Fibroblast of lung (primary cell): ENCODE measurements around the gene TMEM203. TPM values are rescaled to one million over a fixed set of nuclear protein-coding genes. Genes with fewer than 3 reads are reported as not detected.

Source experiments
- DNase-seq, 2 donors: peaks; one replicate each; pipeline versions ENCODE4 v3.0.0 to v3.0.0-alpha.2; 2010; ENCODE audit warnings: low read depth in 2 of 2
- H2AFZ ChIP-seq: 2 replicates; pipeline ENCODE4 v1.5.1; 2012; ENCODE audit warnings: low read length, control low read depth, inconsistent platforms
- H3K27ac ChIP-seq: 2 replicates; pipeline ENCODE4 v1.5.1; 2011; ENCODE audit warnings: low read length, control low read depth; ENCODE audit not compliant: insufficient read depth
- H3K27me3 ChIP-seq: 2 replicates; pipeline ENCODE4 v1.5.1; 2011; ENCODE audit warnings: mild to moderate bottlenecking, low read length; ENCODE audit not compliant: control insufficient read depth, insufficient read depth
- H3K36me3 ChIP-seq: 2 replicates; pipeline ENCODE4 v1.5.1; 2011; ENCODE audit warnings: low read length; ENCODE audit not compliant: control insufficient read depth, insufficient read depth
- H3K4me1 ChIP-seq: 2 replicates; pipeline ENCODE4 v1.5.1; 2011; ENCODE audit warnings: low read length; ENCODE audit not compliant: control insufficient read depth, insufficient read depth; ENCODE audit errors: extremely low read depth
- H3K4me2 ChIP-seq: 2 replicates; pipeline ENCODE4 v1.5.1; 2011; ENCODE audit warnings: low read length, control low read depth; ENCODE audit not compliant: insufficient read depth; ENCODE audit errors: extremely low read depth
- H3K4me3 ChIP-seq, 4 experiments: fragments of 200-600 bp in 1 of 4; sonication (generic) in 1 of 4; replicated peaks in 1 of 4; 2 replicates each; pipeline ENCODE4 v1.5.1; 2011 to 2016; ENCODE audit warnings: low read length in 4 of 4, low read depth in 3 of 4, mild to moderate bottlenecking in 3 of 4, control low read depth in 2 of 4, inconsistent platforms in 1 of 4, mixed read lengths in 1 of 4; ENCODE audit not compliant: insufficient read depth in 1 of 4; ENCODE audit errors: control extremely low read depth in 1 of 4
- H3K79me2 ChIP-seq: 2 replicates; pipeline ENCODE4 v1.5.1; 2012; ENCODE audit warnings: mild to moderate bottlenecking, low read length, inconsistent platforms; ENCODE audit not compliant: control insufficient read depth, insufficient read depth
- H3K9ac ChIP-seq: 2 replicates; pipeline ENCODE4 v1.5.1; 2011; ENCODE audit warnings: mild to moderate bottlenecking, low read length, control low read depth; ENCODE audit not compliant: insufficient read depth
- H3K9me3 ChIP-seq: 2 replicates; pipeline ENCODE4 v1.5.1; 2012; ENCODE audit warnings: low read depth, low read length; ENCODE audit not compliant: control insufficient read depth, insufficient read depth
- H4K20me1 ChIP-seq: 2 replicates; pipeline ENCODE4 v1.5.1; 2011; ENCODE audit warnings: low read length; ENCODE audit not compliant: control insufficient read depth, insufficient read depth; ENCODE audit errors: extremely low read depth
- EZH2 ChIP-seq: IDR thresholded peaks from 2 replicates; pipeline ENCODE4 v1.5.1; 2012; ENCODE audit warnings: low read length, control low read depth, mild to moderate bottlenecking; ENCODE audit errors: missing control alignments
- polyA plus RNA-seq, 2 donors: library from polyadenylated mRNA; depleted of rRNA in 1 of 2; stranded (reverse) in 1 of 2; unstranded in 1 of 2; fragments of >200 nt; gene quantifications; 2 replicates each; pipeline ENCODE4 v1.2.1, GENCODE V29; 2011 to 2012; ENCODE audit warnings: missing spikeins in 1 of 2
- total RNA-seq: library from RNA; depleted of rRNA; stranded (reverse); fragments of >200 nt; gene quantifications from 2 replicates; pipeline ENCODE4 v1.2.1, GENCODE V29; 2014
- TF ChIP-seq, protein P1 (sequence below), 2 donors: IDR thresholded peaks in 1 of 2; conservative IDR thresholded peaks in 1 of 2; 1 replicate in 1 of 2; 2 replicates in 1 of 2; pipeline ENCODE4 v1.5.1; 2011 to 2012; ENCODE audit warnings: low read length in 2 of 2, control low read depth in 1 of 2, inconsistent platforms in 1 of 2, low read depth in 1 of 2, mild to moderate bottlenecking in 1 of 2

Gene TMEM203
- total and polyA plus RNA-seq, 2 donors (not counting 1 experiment from before 2014, with no cell fraction given), result 36.3 to 38.6 TPM

DNA sequence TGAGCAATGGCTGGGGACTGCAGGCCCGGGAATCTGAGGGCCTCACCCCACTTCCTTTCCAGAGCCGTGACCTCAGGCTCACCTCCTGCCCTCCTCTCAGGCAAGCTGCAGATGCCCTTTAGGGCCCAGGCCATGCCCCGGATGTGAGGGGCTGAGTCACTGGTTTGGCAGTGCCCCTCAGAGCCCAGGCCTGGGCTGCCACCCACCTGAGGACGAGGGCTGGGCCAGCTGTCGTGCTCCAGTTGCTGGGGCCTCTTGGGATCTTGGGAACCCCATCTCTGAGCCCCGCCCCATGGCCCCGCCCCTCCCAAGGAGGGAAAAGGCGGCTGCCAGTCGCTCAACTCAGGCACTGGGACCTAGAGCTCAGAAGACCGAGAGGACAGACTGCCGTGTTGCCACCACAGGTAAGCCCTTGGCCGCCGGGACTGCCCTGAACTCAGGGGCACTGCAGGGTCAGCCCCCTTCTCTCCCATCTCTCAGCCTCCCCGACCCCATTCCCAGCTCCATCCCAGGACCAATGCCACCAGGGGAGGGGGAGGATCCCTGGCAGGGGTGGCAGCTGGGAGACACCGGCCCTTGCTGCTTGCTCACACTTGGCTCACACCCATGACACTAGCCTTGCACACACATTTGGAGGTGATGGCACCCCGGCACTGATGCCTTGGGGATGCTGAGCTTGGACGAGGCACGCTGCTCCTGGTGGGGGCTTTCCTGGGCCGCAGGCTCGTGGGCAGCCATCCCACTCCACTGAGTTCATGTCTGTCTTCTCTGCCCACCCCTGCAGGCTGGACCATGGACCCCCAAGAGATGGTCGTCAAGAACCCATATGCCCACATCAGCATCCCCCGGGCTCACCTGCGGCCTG lies 19.6 kb upstream of the TMEM203 start, which contains the start of gene CYSRT1:
Gene CYSRT1, plus strand, starts transcription at position 345 of the 865 bp plus-strand sequence. Its CDS starts 448 bp downstream, at position 793.
- peak within 1 kb of the TSS; percentile 77 for H3K9ac ChIP-seq
- no peak for DNase-seq
- no peaks in the 10 kb centered on the region for H4K20me1 ChIP-seq
- no peak within 1 kb of the TSS for H2AFZ ChIP-seq
- H3K36me3 ChIP-seq, result no peaks in the 10 kb centered on the region
- H3K4me1 ChIP-seq, result peaks cover 3% of the 10 kb centered on the region
- peak within 1 kb of the TSS; percentile 73 for H3K4me2 ChIP-seq
- peak within 1 kb of the TSS; percentile 58 to 81 (median 62) for H3K4me3 ChIP-seq
- no peaks in the 10 kb centered on the region for H3K9me3 ChIP-seq
- peak within 1 kb of the TSS; percentile 62 for H3K27ac ChIP-seq
- no peaks in the 10 kb centered on the region for H3K79me2 ChIP-seq
- TF ChIP-seq EZH2, result no peak
- TF ChIP-seq, protein P1, sequence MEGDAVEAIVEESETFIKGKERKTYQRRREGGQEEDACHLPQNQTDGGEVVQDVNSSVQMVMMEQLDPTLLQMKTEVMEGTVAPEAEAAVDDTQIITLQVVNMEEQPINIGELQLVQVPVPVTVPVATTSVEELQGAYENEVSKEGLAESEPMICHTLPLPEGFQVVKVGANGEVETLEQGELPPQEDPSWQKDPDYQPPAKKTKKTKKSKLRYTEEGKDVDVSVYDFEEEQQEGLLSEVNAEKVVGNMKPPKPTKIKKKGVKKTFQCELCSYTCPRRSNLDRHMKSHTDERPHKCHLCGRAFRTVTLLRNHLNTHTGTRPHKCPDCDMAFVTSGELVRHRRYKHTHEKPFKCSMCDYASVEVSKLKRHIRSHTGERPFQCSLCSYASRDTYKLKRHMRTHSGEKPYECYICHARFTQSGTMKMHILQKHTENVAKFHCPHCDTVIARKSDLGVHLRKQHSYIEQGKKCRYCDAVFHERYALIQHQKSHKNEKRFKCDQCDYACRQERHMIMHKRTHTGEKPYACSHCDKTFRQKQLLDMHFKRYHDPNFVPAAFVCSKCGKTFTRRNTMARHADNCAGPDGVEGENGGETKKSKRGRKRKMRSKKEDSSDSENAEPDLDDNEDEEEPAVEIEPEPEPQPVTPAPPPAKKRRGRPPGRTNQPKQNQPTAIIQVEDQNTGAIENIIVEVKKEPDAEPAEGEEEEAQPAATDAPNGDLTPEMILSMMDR (conservative IDR thresholded peaks at IDR 0.05 in 1 of 2, IDR thresholded peaks at IDR 0.05 in 1 of 2; ENCODE audit: low read depth in 1 of 2, low read length in 2 of 2), result no peak
- no peaks in the 10 kb centered on the region for H3K27me3 ChIP-seq

GRCh38 chr9:137223078-137223970 lies 17.9 kb upstream of the TMEM203 start:
- Histone ChIP-seq H3K36me3 (peaks cover 3% of the 10 kb centered on the region), H2AFZ (peak overlapping the region; percentile 32), H3K4me3 (peak overlapping the region; percentile 58 to 81 (median 62)), H3K4me1 (peaks cover 8% of the 10 kb centered on the region), H3K9me3 (no peaks in the 10 kb centered on the region), H3K9ac (peak overlapping the region; percentile 77), H3K79me2 (no peaks in the 10 kb centered on the region), H3K4me2 (peak overlapping the region; percentile 82), H3K27me3 (no peaks in the 10 kb centered on the region), H3K27ac (peak overlapping the region; percentile 62), H4K20me1 (no peaks in the 10 kb centered on the region)
- DNase-seq, result peak; percentile 92 to 98
- no peak for TF ChIP-seq EZH2
- TF ChIP-seq, protein P1 (conservative IDR thresholded peaks at IDR 0.05 in 1 of 2, IDR thresholded peaks at IDR 0.05 in 1 of 2; ENCODE audit: low read depth in 1 of 2, low read length in 2 of 2), result no peak
